Measurements from ENCODE around the gene PRKCSH.
A peak's percentile ranks its signal among the peaks of the same experiment; 100 is the strongest.

PRKCSH gene

GRCh38 chr19:11420429-11421370 lies 14.7 kb upstream of the PRKCSH start (continued):
- TF ChIP-seq BCL11A (tag by site-specific recombination; IDR thresholded peaks at IDR 0.05; ENCODE audit: low read depth) (no peak), ZNF596 (tag by site-specific recombination; IDR thresholded peaks at IDR 0.05) (no peak), ZNF184 (tag by site-specific recombination; IDR thresholded peaks at IDR 0.05) (no peak), ZNF324 (tag by site-specific recombination; IDR thresholded peaks at IDR 0.05) (no peak), ZNF624 (tag by site-specific recombination; IDR thresholded peaks at IDR 0.05) (no peak), ZNF658 (tag by site-specific recombination; IDR thresholded peaks at IDR 0.05) (no peak), ZNF623 (tag by site-specific recombination; IDR thresholded peaks at IDR 0.05) (no peak), ZNF549 (tag by site-specific recombination; IDR thresholded peaks at IDR 0.05) (no peak), HOXA7 (CRISPR knock-in tag; IDR thresholded peaks at IDR 0.05; ENCODE audit: borderline replicate concordance) (no peak), PRDM6 (tag by site-specific recombination; IDR thresholded peaks at IDR 0.05) (no peak), ZSCAN23 (tag by site-specific recombination; IDR thresholded peaks at IDR 0.05) (no peak), EGR2 (tag by site-specific recombination; IDR thresholded peaks at IDR 0.05; ENCODE audit: low read depth) (no peak), ZNF302 (tag by site-specific recombination; IDR thresholded peaks at IDR 0.05; ENCODE audit: low read depth) (no peak), ZNF157 (tag by site-specific recombination; IDR thresholded peaks at IDR 0.05) (no peak), GLI2 (tag by site-specific recombination; IDR thresholded peaks at IDR 0.05; ENCODE audit: borderline replicate concordance, low read depth) (no peak), ZBTB49 (tag by site-specific recombination; IDR thresholded peaks at IDR 0.05; ENCODE audit: low read depth) (no peak), MYNN (tag by site-specific recombination; IDR thresholded peaks at IDR 0.05; ENCODE audit: borderline replicate concordance) (no peak), SCRT1 (tag by site-specific recombination; IDR thresholded peaks at IDR 0.05; ENCODE audit: borderline replicate concordance) (no peak), ZNF10 (tag by site-specific recombination; IDR thresholded peaks at IDR 0.05) (no peak), ZBTB17 (tag by site-specific recombination; IDR thresholded peaks at IDR 0.05) (0 out of 2 replicates have a peak, but pooled peaks have one; percentile 17), ZNF404 (tag by site-specific recombination; IDR thresholded peaks at IDR 0.05) (no peak), FEZF1 (tag by site-specific recombination; IDR thresholded peaks at IDR 0.05) (no peak), ZSCAN30 (tag by site-specific recombination; IDR thresholded peaks at IDR 0.05) (no peak), HOXD13 (CRISPR knock-in tag; IDR thresholded peaks at IDR 0.05; ENCODE audit: borderline replicate concordance) (no peak), ZNF248 (tag by site-specific recombination; IDR thresholded peaks at IDR 0.05) (no peak), ZFP41 (tag by site-specific recombination; IDR thresholded peaks at IDR 0.05; ENCODE audit: borderline replicate concordance) (no peak), ZNF221 (tag by site-specific recombination; IDR thresholded peaks at IDR 0.05; ENCODE audit: borderline replicate concordance) (no peak), ZNF561 (tag by site-specific recombination; IDR thresholded peaks at IDR 0.05; ENCODE audit: borderline replicate concordance) (0 out of 2 replicates have a peak, but pooled peaks have one; percentile 20), ZEB2 (tag by site-specific recombination; IDR thresholded peaks at IDR 0.05) (0 out of 2 replicates have a peak, but pooled peaks have one; percentile 30)
- TF ChIP-seq, protein P1, sequence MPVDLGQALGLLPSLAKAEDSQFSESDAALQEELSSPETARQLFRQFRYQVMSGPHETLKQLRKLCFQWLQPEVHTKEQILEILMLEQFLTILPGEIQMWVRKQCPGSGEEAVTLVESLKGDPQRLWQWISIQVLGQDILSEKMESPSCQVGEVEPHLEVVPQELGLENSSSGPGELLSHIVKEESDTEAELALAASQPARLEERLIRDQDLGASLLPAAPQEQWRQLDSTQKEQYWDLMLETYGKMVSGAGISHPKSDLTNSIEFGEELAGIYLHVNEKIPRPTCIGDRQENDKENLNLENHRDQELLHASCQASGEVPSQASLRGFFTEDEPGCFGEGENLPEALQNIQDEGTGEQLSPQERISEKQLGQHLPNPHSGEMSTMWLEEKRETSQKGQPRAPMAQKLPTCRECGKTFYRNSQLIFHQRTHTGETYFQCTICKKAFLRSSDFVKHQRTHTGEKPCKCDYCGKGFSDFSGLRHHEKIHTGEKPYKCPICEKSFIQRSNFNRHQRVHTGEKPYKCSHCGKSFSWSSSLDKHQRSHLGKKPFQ (tag by site-specific recombination; IDR thresholded peaks at IDR 0.05) = no peak
- TF ChIP-seq, protein P2, sequence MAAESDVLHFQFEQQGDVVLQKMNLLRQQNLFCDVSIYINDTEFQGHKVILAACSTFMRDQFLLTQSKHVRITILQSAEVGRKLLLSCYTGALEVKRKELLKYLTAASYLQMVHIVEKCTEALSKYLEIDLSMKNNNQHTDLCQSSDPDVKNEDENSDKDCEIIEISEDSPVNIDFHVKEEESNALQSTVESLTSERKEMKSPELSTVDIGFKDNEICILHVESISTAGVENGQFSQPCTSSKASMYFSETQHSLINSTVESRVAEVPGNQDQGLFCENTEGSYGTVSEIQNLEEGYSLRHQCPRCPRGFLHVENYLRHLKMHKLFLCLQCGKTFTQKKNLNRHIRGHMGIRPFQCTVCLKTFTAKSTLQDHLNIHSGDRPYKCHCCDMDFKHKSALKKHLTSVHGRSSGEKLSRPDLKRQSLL (tag by site-specific recombination; IDR thresholded peaks at IDR 0.05) = no peak; the same call in 1 of the 2 replicates
- TF ChIP-seq, protein P3, sequence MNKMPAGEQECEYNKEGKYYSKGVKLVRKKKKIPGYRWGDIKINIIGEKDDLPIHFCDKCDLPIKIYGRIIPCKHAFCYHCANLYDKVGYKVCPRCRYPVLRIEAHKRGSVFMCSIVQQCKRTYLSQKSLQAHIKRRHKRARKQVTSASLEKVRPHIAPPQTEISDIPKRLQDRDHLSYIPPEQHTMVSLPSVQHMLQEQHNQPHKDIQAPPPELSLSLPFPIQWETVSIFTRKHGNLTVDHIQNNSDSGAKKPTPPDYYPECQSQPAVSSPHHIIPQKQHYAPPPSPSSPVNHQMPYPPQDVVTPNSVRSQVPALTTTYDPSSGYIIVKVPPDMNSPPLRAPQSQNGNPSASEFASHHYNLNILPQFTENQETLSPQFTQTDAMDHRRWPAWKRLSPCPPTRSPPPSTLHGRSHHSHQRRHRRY (tag by site-specific recombination; IDR thresholded peaks at IDR 0.05) = no peak
